K562 (cell line): Measurements from ENCODE around the gene VIPR1.

Experiments
- PHF8 ChIP-seq: fragments of 200-600 bp; sonication (generic); IDR thresholded peaks from 2 replicates; pipeline ENCODE4 v1.6.1; 2012; ENCODE audit warnings: mixed run types, mild to moderate bottlenecking, inconsistent platforms, low read length, moderate library complexity, borderline replicate concordance
- TAF1 ChIP-seq: IDR thresholded peaks from 2 replicates; pipeline ENCODE4 v1.6.1; 2011; ENCODE audit warnings: mild to moderate bottlenecking, low read length, moderate library complexity; ENCODE audit not compliant: insufficient read depth, control insufficient read depth, severe bottlenecking; ENCODE audit errors: extremely low read depth

DNA sequence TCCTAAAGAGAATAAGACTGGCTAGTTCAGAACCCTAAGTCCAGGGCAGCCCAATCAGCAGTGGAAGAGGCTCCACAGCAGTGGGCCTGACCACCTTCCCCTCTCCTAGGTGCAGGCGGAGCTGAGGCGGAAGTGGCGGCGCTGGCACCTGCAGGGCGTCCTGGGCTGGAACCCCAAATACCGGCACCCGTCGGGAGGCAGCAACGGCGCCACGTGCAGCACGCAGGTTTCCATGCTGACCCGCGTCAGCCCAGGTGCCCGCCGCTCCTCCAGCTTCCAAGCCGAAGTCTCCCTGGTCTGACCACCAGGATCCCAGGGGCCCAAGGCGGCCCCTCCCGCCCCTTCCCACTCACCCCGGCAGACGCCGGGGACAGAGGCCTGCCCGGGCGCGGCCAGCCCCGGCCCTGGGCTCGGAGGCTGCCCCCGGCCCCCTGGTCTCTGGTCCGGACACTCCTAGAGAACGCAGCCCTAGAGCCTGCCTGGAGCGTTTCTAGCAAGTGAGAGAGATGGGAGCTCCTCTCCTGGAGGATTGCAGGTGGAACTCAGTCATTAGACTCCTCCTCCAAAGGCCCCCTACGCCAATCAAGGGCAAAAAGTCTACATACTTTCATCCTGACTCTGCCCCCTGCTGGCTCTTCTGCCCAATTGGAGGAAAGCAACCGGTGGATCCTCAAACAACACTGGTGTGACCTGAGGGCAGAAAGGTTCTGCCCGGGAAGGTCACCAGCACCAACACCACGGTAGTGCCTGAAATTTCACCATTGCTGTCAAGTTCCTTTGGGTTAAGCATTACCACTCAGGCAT, 33.7 kb downstream of the VIPR1 start:
- TF ChIP-seq PHF8 (no peak), TAF1 (no peak)
